BJ (cell line): ENCODE results near the gene PRKCE. TPM values are rescaled to one million over a fixed set of nuclear protein-coding genes. Genes with fewer than 3 reads are reported as not detected.

Experiments
- CTCF ChIA-PET: fragments of 350-600 bp; formaldehyde crosslinking; extraction: SDS; loops from one replicate; lab custom pipeline; 2021; ENCODE audit warnings: antibody characterized with exemption, inconsistent platforms; lab: Yijun Ruan, JAX
- POLR2A ChIA-PET: fragments of 300-600 bp; sonication (Branson Sonifier 250); formaldehyde crosslinking; extraction: SDS; loops from one replicate; lab custom pipeline; 2021; ENCODE audit warnings: antibody characterized with exemption; lab: Charles Lee
- DNase-seq: peaks from one replicate; pipeline ENCODE4 v3.0.0-alpha.2; 2011; ENCODE audit warnings: low read depth
- H3K27me3 ChIP-seq: 2 replicates; pipeline ENCODE4 v1.6.0; 2011; ENCODE audit warnings: low read length; ENCODE audit not compliant: control insufficient read depth, insufficient read depth
- H3K36me3 ChIP-seq: 2 replicates; pipeline ENCODE4 v1.5.1; 2011; ENCODE audit warnings: low read length; ENCODE audit not compliant: control insufficient read depth, insufficient read depth
- H3K4me3 ChIP-seq: 2 replicates; pipeline ENCODE4 v1.5.1; 2011; ENCODE audit warnings: low read depth, mild to moderate bottlenecking, control low read depth, low read length
- CTCF ChIP-seq: IDR thresholded peaks from 2 replicates; pipeline ENCODE4 v1.5.1; 2011; ENCODE audit warnings: low read depth, mild to moderate bottlenecking, control low read depth, inconsistent platforms, low read length, moderate library complexity; ENCODE audit not compliant: insufficient read depth
- polyA plus RNA-seq: library from polyadenylated mRNA; depleted of rRNA; stranded (reverse); fragments of >200 nt; gene quantifications from 2 replicates; pipeline ENCODE4 v1.2.3, GENCODE V29; 2011

PRKCE gene
- polyA plus RNA-seq, 1 experiment = 19.7 TPM

GRCh38 chr2:45907592-45907991 is 256.1 kb downstream of the PRKCE start:
- Histone ChIP-seq H3K4me3 (no peak overlapping the region), H3K36me3 (no peaks in the 10 kb centered on the region), H3K27me3 (no peaks in the 10 kb centered on the region)
- no peak for DNase-seq
- no peak for TF ChIP-seq CTCF
- CTCF ChIA-PET = no interaction called here
- POLR2A ChIA-PET = no interaction called here

GRCh38 chr2:45908316-45909170 is 257.1 kb downstream of the PRKCE start:
- no peak for TF ChIP-seq CTCF
- H3K36me3 ChIP-seq = no peaks in the 10 kb centered on the region
- ChIA-PET POLR2A (no interaction called here), CTCF (no interaction called here)
- no peaks in the 10 kb centered on the region for H3K27me3 ChIP-seq
- no peak overlapping the region for H3K4me3 ChIP-seq
- DNase-seq = no peak

- no peak for DNase-seq
- Histone ChIP-seq H3K4me3 (no peak overlapping the region), H3K36me3 (no peaks in the 10 kb centered on the region), H3K27me3 (no peaks in the 10 kb centered on the region)
- CTCF ChIA-PET = interaction anchor here (0.6 kb wide), 1 partner anchor 28 kb away, joined by 4 read pairs; no protein-coding TSS in a partner anchor
- no peak for TF ChIP-seq CTCF
- POLR2A ChIA-PET = no interaction called here
These were observed 257.7 kb downstream of the PRKCE start for GRCh38 chr2:45909171-45909565.

- no peak overlapping the region for H3K4me3 ChIP-seq
- no peaks in the 10 kb centered on the region for H3K27me3 ChIP-seq
- no peak for TF ChIP-seq CTCF
- no peak for DNase-seq
- ChIA-PET CTCF (interaction anchor here (0.6 to 2.3 kb wide), 2 partner anchors 11 to 28 kb away, joined by 4 to 9 read pairs; no protein-coding TSS in a partner anchor), POLR2A (no interaction called here)
- H3K36me3 ChIP-seq = no peaks in the 10 kb centered on the region
These were observed 258.3 kb downstream of the PRKCE start for GRCh38 chr2:45909677-45910191.

- Histone ChIP-seq H3K36me3 (no peaks in the 10 kb centered on the region), H3K4me3 (no peak overlapping the region), H3K27me3 (no peaks in the 10 kb centered on the region)
- no peak for TF ChIP-seq CTCF
- ChIA-PET CTCF (interaction anchor here (2.3 kb wide), 1 partner anchor 11 kb away, joined by 9 read pairs; no protein-coding TSS in a partner anchor), POLR2A (no interaction called here)
- no peak for DNase-seq
These were observed 259.1 kb downstream of the PRKCE start for GRCh38 chr2:45910473-45911060.
